DOHH2 (cell line): ENCODE data around the gene ACTL10.

Source experiments
- H3F3A ChIP-seq: fragments of 200-600 bp; sonication (generic), shearing (Covaris generic); 2 replicates; pipeline ENCODE4 v1.6.0; 2016; ENCODE audit warnings: antibody characterized with exemption, mild to moderate bottlenecking; ENCODE audit not compliant: control insufficient read depth, insufficient read depth
- H3K27ac ChIP-seq: fragments of 200-600 bp; sonication (generic); 2 replicates; pipeline ENCODE4 v1.5.1; 2014; ENCODE audit warnings: low read depth, mild to moderate bottlenecking, low read length, moderate library complexity
- H3K27me3 ChIP-seq: fragments of 200-600 bp; sonication (generic); 2 replicates; pipeline ENCODE4 v1.6.1; 2014; ENCODE audit warnings: mild to moderate bottlenecking, low read length, mixed read lengths; ENCODE audit not compliant: control insufficient read depth
- H3K36me3 ChIP-seq: fragments of 200-600 bp; sonication (generic); 2 replicates; pipeline ENCODE4 v1.6.1; 2014; ENCODE audit warnings: mild to moderate bottlenecking, low read length, moderate library complexity, mixed read lengths; ENCODE audit not compliant: control insufficient read depth
- H3K4me1 ChIP-seq: fragments of 200-600 bp; sonication (generic); 2 replicates; pipeline ENCODE4 v1.6.1; 2014; ENCODE audit warnings: mild to moderate bottlenecking, low read length, mixed read lengths; ENCODE audit not compliant: control insufficient read depth
- H3K4me2 ChIP-seq: fragments of 200-600 bp; sonication (generic); 2 replicates; pipeline ENCODE4 v1.6.0; 2014; ENCODE audit warnings: mild to moderate bottlenecking, low read length, moderate library complexity
- H3K4me3 ChIP-seq: fragments of 200-600 bp; sonication (generic); 2 replicates; pipeline ENCODE4 v1.5.1; 2014; ENCODE audit warnings: mild to moderate bottlenecking, low read length, mixed read lengths
- H3K79me2 ChIP-seq: fragments of 200-600 bp; sonication (generic); 2 replicates; pipeline ENCODE4 v1.6.1; 2014; ENCODE audit warnings: mild to moderate bottlenecking, low read length, mixed read lengths; ENCODE audit not compliant: control insufficient read depth
- H3K9me2 ChIP-seq: fragments of 200-600 bp; sonication (generic); replicated peaks from 2 replicates; pipeline ENCODE4 v1.6.1; 2014; ENCODE audit warnings: mild to moderate bottlenecking, low read length, mixed read lengths; ENCODE audit not compliant: control insufficient read depth
- H3K9me3 ChIP-seq: fragments of 200-600 bp; sonication (generic); 2 replicates; pipeline ENCODE4 v1.6.1; 2014; ENCODE audit warnings: antibody characterized with exemption, low read length, mixed read lengths; ENCODE audit not compliant: control insufficient read depth, insufficient read depth
- H4K20me1 ChIP-seq: fragments of 200-600 bp; sonication (generic); 2 replicates; pipeline ENCODE4 v1.6.0; 2014; ENCODE audit warnings: low read depth, mild to moderate bottlenecking, antibody characterized with exemption, low read length, moderate library complexity; ENCODE audit not compliant: control insufficient read depth, insufficient read depth
- CTCF ChIP-seq: fragments of 200-600 bp; sonication (generic); IDR thresholded peaks from one replicate; pipeline ENCODE4 v1.5.1; 2014; ENCODE audit warnings: antibody characterized with exemption, mild to moderate bottlenecking, low read depth, low read length; ENCODE audit not compliant: poor library complexity, severe bottlenecking
- EZH2phosphoT487 ChIP-seq: fragments of 200-600 bp; sonication (generic); IDR thresholded peaks from 2 replicates; pipeline ENCODE4 v1.6.1; 2017; ENCODE audit warnings: borderline replicate concordance, mild to moderate bottlenecking, antibody characterized with exemption, low read length, moderate library complexity, mixed read lengths

ACTL10 gene

DNA sequence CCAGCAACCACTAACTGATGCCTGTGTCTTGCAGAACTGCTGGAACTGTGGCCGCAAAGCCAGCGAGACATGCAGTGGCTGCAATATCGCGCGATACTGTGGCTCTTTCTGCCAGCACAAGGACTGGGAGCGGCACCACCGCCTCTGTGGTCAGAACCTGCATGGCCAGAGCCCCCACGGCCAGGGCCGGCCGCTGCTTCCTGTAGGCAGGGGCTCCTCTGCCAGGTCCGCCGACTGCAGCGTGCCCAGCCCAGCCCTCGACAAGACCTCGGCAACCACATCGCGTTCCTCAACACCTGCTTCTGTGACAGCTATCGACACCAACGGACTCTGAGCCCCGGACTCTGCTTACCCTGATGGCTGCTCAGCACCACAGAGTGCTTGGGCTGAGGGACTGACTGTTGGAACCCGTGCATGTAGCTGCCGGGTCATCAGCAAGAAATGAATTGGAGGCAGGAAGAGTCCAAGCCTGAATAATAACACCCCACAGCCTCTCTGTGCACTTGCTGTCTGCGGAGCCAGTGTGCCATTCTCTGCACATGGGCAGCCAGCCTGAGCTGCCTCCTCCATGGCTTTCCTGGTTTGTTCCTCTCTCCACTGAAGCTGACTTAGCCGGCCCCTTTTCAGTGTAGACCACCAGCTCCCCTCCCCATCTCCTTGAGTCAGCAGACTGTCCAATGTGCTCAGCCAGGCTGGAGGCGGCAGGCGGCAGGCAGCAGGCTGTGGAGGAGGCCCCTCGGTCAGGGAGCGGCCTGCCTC, 22.3 kb upstream of the ACTL10 start:
- Histone ChIP-seq H3K36me3 (peaks cover 5% of the 10 kb centered on the region; the same call in 1 of the 2 replicates), H3K9me3 (no peaks in the 10 kb centered on the region), H4K20me1 (no peaks in the 10 kb centered on the region), H3K4me2 (no peak overlapping the region), H3K27me3 (no peaks in the 10 kb centered on the region), H3K79me2 (no peaks in the 10 kb centered on the region), H3K4me3 (no peak overlapping the region), H3K27ac (no peak overlapping the region), H3F3A (no peaks in the 10 kb centered on the region), H3K9me2 (no peaks in the 10 kb centered on the region), H3K4me1 (no peaks in the 10 kb centered on the region)
- TF ChIP-seq CTCF (no peak), EZH2phosphoT487 (no peak)

DNA sequence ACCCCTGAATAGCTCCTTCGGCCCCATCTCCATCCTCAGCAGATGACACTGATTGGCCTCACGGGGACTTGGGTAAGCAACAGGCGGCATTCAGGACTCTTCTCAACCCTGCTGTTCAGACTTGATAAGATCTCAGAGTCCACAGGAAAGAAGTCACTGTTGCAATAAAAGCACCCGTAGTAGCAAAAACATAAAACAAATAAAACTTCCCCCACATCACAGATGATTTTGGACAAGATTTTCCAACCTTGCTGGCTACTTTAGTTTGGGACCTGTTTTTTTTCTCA, 21.7 kb upstream of the ACTL10 start:
- Histone ChIP-seq H3K27ac (no peak overlapping the region), H3K4me2 (no peak overlapping the region), H4K20me1 (no peaks in the 10 kb centered on the region), H3K79me2 (no peaks in the 10 kb centered on the region), H3K4me1 (no peaks in the 10 kb centered on the region), H3F3A (no peaks in the 10 kb centered on the region), H3K9me2 (no peaks in the 10 kb centered on the region), H3K4me3 (no peak overlapping the region), H3K27me3 (no peaks in the 10 kb centered on the region), H3K36me3 (peaks cover 3% of the 10 kb centered on the region; the same call in 1 of the 2 replicates), H3K9me3 (no peaks in the 10 kb centered on the region)
- TF ChIP-seq EZH2phosphoT487 (no peak), CTCF (no peak)

DNA sequence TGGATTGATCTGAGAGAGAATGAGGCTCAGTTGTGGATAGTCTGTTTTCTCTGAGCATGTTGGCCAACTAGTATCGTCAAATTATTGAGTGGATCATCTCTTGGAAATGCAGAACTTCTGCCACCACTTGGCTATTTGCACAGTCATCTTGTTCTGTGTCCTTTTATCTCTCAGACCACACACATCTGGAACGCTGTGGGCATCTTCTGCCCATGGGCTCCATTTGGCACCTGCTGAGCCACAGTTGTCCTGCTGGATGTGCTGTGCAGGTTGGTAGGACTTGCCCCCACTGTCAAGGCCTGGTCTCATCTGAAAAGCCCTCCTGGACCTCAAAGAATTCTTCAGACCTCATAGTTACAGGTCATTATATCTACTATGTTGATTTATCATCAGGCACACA, 21.3 kb upstream of the ACTL10 start:
- no peak overlapping the region for H3K4me3 ChIP-seq
- no peak overlapping the region for H3K27ac ChIP-seq
- no peaks in the 10 kb centered on the region for H3K4me1 ChIP-seq
- H3K79me2 ChIP-seq = no peaks in the 10 kb centered on the region
- no peaks in the 10 kb centered on the region for H3K36me3 ChIP-seq
- no peaks in the 10 kb centered on the region for H3K27me3 ChIP-seq
- H3F3A ChIP-seq = no peaks in the 10 kb centered on the region
- H4K20me1 ChIP-seq = no peaks in the 10 kb centered on the region
- no peaks in the 10 kb centered on the region for H3K9me2 ChIP-seq
- TF ChIP-seq CTCF = no peak
- TF ChIP-seq EZH2phosphoT487 = no peak
- no peaks in the 10 kb centered on the region for H3K9me3 ChIP-seq
- no peak overlapping the region for H3K4me2 ChIP-seq
